Keratinocyte (primary cell): ENCODE data around the gene CARM1.

Experiments used
- CTCF ChIP-seq, 3 experiments: IDR thresholded peaks in 1 of 3; conservative IDR thresholded peaks in 1 of 3; optimal IDR thresholded peaks in 1 of 3; 2 replicates in 2 of 3; 3 replicates in 1 of 3; pipeline versions ENCODE3 to v1.5.1; 2011; ENCODE audit warnings: low read length in 3 of 3, mild to moderate bottlenecking in 3 of 3, moderate library complexity in 2 of 3, control low read depth in 1 of 3, inconsistent platforms in 1 of 3; ENCODE audit not compliant: insufficient read depth in 2 of 3; ENCODE audit errors: extremely low read depth in 1 of 3
- EZH2 ChIP-seq: IDR thresholded peaks from one replicate; pipeline ENCODE4 v1.6.1; 2012; ENCODE audit warnings: inconsistent platforms, mild to moderate bottlenecking, low read length, moderate library complexity

GRCh38 chr19:10963865-10964264 lies 92.5 kb downstream of the CARM1 start:
- TF ChIP-seq EZH2 (no peak), CTCF (optimal IDR thresholded peaks at IDR 0.05 in 1 of 3, IDR thresholded peaks at IDR 0.05 in 1 of 3, conservative IDR thresholded peaks at IDR 0.05 in 1 of 3; ENCODE audit: extremely low read depth in 1 of 3, insufficient read depth in 2 of 3, low read length in 3 of 3) (no peak)
